Small intestine (tissue), 4 donors: ENCODE data around the gene KRTAP4-12. TPM values are rescaled to one million over a fixed set of nuclear protein-coding genes. Genes with fewer than 3 reads are reported as not detected.

Source experiments
- polyA plus RNA-seq, 4 donors: library from polyadenylated mRNA; stranded (reverse) in 3 of 4; unstranded in 1 of 4; fragments of 200-250 nt in 3 of 4; fragments of 120-200 nt in 1 of 4; gene quantifications; one replicate each; pipeline versions ENCODE4 v1.2.1 to v1.2.3, GENCODE V29; 2013
- donor health status: healthy with polysubstance abuse.
- donor health status: Bipolar disorder and iron deficiency.
- donor health status: healthy.

The KRTAP4-12 gene
- polyA plus RNA-seq, 4 donors = not detected

Other genes with a start within 250 kb of the KRTAP4-12 start
- 1,000 to 10,000 TPM in 1 of 4 donors, 100 to 1,000 TPM in 2, 10 to 100 TPM in 1; 66.8 to 1,534 (median 545) TPM for gene KRT20, start 238.9 kb downstream of the KRTAP4-12 start, polyA plus RNA-seq
- gene KRT23, start 186.5 kb downstream of the KRTAP4-12 start, polyA plus RNA-seq = under 1 TPM in 2 of 4 donors, not detected in 2; 0.66 to 0.82 TPM
- under 1 TPM in 2 of 4 donors, not detected in 2; 0.03 to 0.04 TPM for gene KRT39, start 157.2 kb downstream of the KRTAP4-12 start, polyA plus RNA-seq
- gene KRT40, start 139.9 kb downstream of the KRTAP4-12 start, polyA plus RNA-seq = under 1 TPM in 3 of 4 donors, not detected in 1; 0.10 to 0.45 (median 0.12) TPM
- not detected for gene KRTAP3-3, start 130.0 kb downstream of the KRTAP4-12 start, polyA plus RNA-seq
- not detected for gene KRTAP3-2, start 124.3 kb downstream of the KRTAP4-12 start, polyA plus RNA-seq
- gene KRTAP3-1, start 115.1 kb downstream of the KRTAP4-12 start, polyA plus RNA-seq = not detected
- gene KRTAP1-5, start 97.0 kb downstream of the KRTAP4-12 start, polyA plus RNA-seq = under 1 TPM in 1 of 4 donors, not detected in 3; 0.04 TPM
- gene KRTAP1-4, start 94.0 kb downstream of the KRTAP4-12 start, polyA plus RNA-seq = not detected
- gene KRTAP1-3, start 89.3 kb downstream of the KRTAP4-12 start, polyA plus RNA-seq = not detected
- gene KRTAP1-1, start 82.7 kb downstream of the KRTAP4-12 start, polyA plus RNA-seq = not detected
- not detected for gene KRTAP2-1, start 76.9 kb downstream of the KRTAP4-12 start, polyA plus RNA-seq
- gene KRTAP2-2, start 69.0 kb downstream of the KRTAP4-12 start, polyA plus RNA-seq = not detected
- gene KRTAP2-3, start 64.1 kb downstream of the KRTAP4-12 start, polyA plus RNA-seq = not detected
- gene KRTAP2-4, start 58.3 kb downstream of the KRTAP4-12 start, polyA plus RNA-seq = not detected
- not detected for gene KRTAP4-7, start 40.0 kb downstream of the KRTAP4-12 start, polyA plus RNA-seq
- gene KRTAP4-8, start 26.0 kb downstream of the KRTAP4-12 start, polyA plus RNA-seq = not detected
- gene KRTAP4-16, start 22.0 kb downstream of the KRTAP4-12 start, polyA plus RNA-seq = not detected
- gene KRTAP4-9, start 18.8 kb downstream of the KRTAP4-12 start, polyA plus RNA-seq = not detected
- not detected for gene KRTAP4-11, start 5.8 kb downstream of the KRTAP4-12 start, polyA plus RNA-seq
- not detected for gene KRTAP4-6, start 16.4 kb upstream of the KRTAP4-12 start, polyA plus RNA-seq
- gene KRTAP4-5, start 25.6 kb upstream of the KRTAP4-12 start, polyA plus RNA-seq = not detected
- not detected for gene KRTAP4-4, start 36.6 kb upstream of the KRTAP4-12 start, polyA plus RNA-seq
- gene KRTAP4-3, start 44.0 kb upstream of the KRTAP4-12 start, polyA plus RNA-seq = not detected
- gene KRTAP4-2, start 54.0 kb upstream of the KRTAP4-12 start, polyA plus RNA-seq = not detected
- not detected for gene KRTAP4-1, start 60.7 kb upstream of the KRTAP4-12 start, polyA plus RNA-seq
- gene KRTAP9-1, start 65.7 kb upstream of the KRTAP4-12 start, polyA plus RNA-seq = not detected
- gene KRTAP9-2, start 102.5 kb upstream of the KRTAP4-12 start, polyA plus RNA-seq = not detected
- gene KRTAP9-3, start 108.3 kb upstream of the KRTAP4-12 start, polyA plus RNA-seq = not detected
- not detected for gene KRTAP9-8, start 113.8 kb upstream of the KRTAP4-12 start, polyA plus RNA-seq
- not detected for gene KRTAP9-4, start 125.5 kb upstream of the KRTAP4-12 start, polyA plus RNA-seq
- not detected for gene KRTAP9-9, start 131.2 kb upstream of the KRTAP4-12 start, polyA plus RNA-seq
- not detected for gene KRTAP9-6, start 141.2 kb upstream of the KRTAP4-12 start, polyA plus RNA-seq
- not detected for gene KRTAP9-7, start 151.5 kb upstream of the KRTAP4-12 start, polyA plus RNA-seq
- gene KRTAP29-1, start 178.7 kb upstream of the KRTAP4-12 start, polyA plus RNA-seq = not detected
- not detected for gene KRTAP16-1, start 185.1 kb upstream of the KRTAP4-12 start, polyA plus RNA-seq
- gene KRTAP17-1, start 191.5 kb upstream of the KRTAP4-12 start, polyA plus RNA-seq = not detected
- gene KRT33A, start 226.6 kb upstream of the KRTAP4-12 start, polyA plus RNA-seq = not detected
- not detected for gene KRT33B, start 245.6 kb upstream of the KRTAP4-12 start, polyA plus RNA-seq